GM21737 (cell line): ENCODE results near the gene OCA2.
A peak's percentile ranks its signal among the peaks of the same experiment; 100 is the strongest.
"Not testable (repeated sequence)": the region's sequence is repeated elsewhere in the genome, so short reads cannot be mapped to it uniquely, and the experiment has no call there.

Experiments
- ATAC-seq: cut with Tn5 transposase; IDR thresholded peaks from one replicate; pipeline ENCODE4 v1.9.1; 2021; ENCODE audit warnings: mild to moderate bottlenecking, moderate library complexity; ENCODE audit not compliant: unreplicated experiment

OCA2 gene

DNA sequence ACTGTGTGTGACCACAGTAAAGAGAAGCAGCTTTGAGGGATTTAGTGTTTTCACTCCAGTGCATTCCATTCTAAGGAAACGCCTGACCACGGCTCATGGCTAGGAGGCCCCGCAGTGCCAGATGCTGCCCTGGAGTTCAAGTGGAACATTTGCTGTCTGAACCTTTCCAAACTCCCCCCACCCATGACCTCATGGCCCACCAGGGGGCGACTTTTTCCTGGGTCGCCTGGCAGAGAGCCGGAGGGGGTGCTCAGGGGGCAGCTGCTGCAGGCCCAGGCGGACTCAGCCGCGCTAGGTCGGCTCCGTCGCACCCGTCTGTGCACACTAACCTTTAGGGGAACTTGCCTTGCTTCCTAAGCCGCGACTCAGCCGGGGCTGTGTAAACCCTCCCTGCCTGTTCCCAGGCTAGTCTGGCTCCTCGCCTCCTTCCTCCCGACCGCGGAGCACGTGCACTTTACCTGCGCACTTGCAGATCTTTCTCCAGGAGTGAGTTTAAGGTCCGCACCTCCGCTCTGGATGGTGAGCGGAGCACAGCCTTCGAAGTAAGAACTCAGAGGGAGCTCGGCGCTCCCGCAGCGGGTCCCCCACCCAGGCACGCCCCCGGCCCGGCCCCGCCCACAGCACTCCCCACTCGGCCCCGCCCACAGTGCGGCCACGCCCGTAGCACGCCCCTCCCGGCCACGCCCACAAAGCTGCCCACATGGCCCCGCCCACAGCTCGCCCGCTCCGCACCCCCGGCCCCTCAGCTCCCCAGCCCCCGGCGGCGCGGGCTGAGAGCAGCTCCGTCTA is at the start of gene OCA2:
Gene OCA2, minus strand, starts transcription at position 550 of the 789 bp plus-strand sequence. CDS start 17,441 bp downstream, outside the sequence.
- ATAC-seq = no peak

DNA sequence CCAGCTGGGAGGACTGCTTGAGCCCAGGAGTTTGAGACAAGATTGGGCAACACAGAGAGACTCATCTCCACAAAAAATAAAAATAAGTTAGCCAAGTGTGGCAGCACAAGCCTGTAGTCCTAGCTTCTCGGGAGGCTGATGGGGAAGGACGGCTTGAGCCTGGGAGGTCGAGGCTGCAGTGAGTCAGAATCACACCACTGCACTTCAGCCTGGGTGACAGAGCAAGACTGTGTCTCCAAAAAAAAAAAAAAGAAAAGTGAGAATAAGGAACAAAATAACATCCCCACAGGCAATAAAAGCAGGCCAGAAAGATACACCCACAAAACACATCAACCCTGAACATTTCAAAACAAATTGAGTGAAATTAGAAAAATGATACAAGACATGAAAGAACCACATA is 48.7 kb upstream of the OCA2 start:
- no peak for ATAC-seq

DNA sequence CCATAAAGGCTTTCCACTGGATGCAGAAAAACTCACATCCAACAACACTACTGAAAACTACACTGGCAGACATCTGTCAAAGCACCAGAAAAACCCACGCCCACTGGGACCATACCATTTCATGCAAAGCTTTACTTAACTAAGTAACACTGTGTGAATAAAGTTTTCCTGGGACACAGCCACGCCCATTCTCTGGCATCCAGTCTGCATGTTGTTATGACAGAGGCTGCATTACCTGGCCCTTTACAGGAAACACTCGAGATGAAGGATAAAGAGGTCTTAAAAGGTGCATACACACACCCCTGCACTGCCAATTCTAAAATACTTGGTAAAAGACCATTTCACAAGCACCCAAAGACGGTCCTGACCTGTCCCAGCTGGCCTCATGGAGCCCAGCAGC is 46.3 kb upstream of the OCA2 start:
- not testable (repeated sequence) for ATAC-seq

DNA sequence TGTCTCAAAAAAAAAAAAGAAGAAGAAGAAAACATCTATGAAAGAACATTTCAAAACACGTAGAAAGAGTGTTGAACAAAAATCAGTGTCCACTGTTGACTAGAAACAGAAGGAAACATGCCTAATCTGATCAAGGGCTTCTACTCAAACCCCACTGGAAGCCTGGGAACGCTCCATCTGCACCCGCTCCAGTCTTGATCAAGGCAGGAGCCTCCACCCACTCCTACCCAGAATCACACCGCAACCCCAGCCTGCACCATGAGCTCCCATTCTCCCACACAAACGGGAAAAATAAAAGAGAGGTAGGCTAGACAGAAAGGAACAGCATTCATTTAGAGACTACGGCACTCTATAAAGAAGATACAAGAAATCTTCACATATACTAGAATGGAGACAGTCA is 40.9 kb upstream of the OCA2 start:
- no peak for ATAC-seq

DNA sequence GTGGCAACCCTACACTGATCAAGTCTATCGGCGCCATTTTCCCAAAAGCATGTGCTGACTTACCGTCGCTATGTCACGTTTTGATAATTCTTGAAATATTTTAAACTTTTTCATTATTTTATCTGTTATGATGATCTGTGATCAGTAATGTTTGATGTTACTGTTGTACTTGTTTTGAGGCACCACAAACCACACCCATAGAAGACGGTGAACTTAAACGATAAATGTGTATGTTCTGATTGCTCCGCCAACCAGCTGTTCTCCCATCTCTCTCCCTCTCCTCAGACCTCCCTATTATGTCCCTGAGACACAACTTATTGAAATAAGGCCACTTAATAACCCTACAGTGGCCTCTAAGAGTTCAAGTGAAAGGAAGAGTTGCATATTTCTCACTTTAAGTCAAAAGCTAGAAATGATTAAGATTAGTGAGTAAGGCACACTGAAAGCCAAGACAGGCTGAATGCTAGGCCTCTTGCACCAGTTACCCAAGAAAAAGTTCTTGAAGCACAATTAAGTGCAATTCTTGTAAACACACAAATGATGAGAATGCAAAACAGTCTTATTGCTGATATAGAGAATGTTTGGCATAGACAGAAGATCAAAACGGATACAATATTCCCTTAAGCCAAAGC is 38.4 kb upstream of the OCA2 start:
- not testable (repeated sequence) for ATAC-seq

DNA sequence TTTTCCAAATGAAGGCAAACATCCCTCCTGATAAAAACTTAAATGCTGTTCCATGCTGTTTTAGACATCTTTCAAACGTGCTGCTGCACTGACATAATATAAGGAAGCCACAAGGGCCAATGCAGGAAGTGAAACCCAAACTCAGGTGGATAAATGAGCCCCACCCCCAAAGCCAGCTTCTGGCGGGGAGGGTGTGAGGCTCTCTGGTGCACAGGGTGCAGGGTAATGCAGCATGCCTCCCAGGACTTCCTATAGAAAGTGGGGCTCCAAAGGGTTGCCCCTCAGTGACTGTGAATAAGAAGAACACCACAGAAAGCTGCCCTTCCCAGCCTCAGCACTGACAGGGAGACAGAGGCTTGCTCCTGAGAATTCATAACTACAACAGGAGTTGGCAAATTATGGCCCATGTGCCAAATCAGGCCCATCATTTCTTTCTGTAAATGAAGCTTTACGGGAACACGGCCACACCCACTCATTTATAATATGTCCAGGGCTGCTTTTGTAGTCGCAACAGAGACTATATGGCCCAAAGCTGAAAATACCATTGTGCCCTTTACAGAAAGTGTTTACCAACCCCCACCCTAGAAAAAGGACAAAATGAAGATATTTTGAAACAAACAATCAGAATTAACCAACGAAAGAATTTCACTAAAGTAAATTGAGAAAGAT is 37.3 kb upstream of the OCA2 start:
- peak; percentile 95 for ATAC-seq

DNA sequence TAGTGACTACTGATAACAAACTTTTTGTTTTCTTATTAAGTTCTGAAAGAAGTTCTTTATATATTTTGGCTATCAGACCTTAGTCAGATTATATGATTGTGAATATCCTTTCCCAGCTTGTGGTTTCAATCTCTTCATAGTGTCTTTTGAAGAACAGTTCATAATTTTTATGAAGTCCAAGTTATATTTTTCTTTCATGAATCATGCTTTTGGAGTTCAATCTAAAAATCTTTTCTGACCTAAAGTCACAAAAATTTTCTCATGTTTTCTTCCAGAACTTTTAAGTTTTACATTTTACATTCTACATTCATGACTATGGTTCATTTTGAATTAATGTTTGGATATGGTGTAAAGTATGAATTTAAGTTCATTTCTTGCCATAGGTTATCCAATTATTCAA is 34.2 kb upstream of the OCA2 start:
- no peak for ATAC-seq

DNA sequence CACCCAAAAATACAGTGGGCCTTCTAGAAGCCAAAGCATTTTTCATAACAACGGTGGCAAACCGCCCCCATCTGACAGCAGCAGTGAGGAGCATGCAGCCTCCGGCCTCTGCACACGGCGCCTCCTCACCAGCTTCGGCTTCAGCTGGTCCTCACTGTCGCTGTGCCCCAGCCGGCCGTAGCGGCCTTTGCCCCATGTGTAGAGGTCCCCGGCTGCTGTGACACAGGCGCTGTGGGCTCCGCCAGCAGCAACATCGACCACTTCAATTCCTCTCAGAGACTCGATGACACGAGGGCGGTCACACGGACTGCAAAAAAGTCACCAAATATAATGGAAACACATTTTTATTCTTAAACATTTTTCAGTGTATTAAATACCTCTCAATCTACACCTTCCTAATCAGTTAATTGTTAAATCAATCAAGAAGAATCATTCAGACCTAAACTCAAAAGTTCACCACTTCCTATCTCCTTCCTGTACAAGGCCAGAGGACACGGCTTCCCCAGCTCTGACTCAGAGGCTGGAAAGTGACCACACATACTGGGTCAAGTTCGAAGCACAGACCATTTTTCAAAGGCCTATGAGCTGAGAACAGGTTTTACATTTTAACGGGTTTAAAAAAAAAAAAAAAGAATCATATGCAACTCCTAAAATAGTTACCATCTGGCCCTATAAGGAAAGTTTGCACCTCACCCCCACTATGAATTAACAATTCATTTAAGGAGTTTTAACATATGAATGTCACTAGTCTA is 33.6 kb upstream of the OCA2 start:
- ATAC-seq = no peak

DNA sequence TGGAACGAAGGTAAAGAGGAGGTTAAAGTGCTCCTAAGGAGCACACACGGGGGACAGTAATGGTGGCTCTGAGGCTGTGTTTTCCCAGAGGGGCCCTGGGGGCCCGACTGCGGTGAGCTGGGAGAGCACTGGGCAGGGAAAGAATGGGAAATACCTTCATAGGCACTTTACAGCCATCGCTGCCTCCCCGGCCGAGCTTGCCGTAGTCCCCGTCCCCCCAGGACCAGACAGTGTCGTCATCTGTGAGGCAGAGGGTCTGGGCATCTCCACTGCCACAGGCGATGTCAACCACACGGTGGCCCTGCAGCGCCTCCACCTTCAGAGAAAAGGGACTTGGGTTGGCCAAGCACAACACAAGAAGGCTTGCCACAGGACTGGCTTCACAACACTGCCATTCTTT is 32.8 kb upstream of the OCA2 start:
- ATAC-seq = no peak

DNA sequence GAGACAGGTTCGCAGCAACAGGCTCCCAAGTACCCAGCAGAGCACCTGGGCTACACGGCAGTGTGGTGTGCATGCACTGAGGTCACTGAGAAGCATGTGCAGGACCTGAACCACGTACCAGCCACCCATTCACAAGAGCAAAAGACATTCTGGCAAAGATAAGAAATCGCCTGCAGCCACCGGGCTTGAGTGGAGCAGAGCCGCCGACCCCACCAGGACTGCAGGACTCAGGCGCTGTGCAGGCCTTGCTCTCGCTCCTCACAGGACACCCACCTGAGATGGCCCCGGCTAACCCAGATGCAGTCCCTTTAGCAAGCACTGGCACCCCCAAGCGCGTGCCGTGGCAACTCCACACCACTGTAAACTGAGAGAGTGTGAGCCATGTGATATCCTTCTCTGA is 32.3 kb upstream of the OCA2 start:
- ATAC-seq = no peak

DNA sequence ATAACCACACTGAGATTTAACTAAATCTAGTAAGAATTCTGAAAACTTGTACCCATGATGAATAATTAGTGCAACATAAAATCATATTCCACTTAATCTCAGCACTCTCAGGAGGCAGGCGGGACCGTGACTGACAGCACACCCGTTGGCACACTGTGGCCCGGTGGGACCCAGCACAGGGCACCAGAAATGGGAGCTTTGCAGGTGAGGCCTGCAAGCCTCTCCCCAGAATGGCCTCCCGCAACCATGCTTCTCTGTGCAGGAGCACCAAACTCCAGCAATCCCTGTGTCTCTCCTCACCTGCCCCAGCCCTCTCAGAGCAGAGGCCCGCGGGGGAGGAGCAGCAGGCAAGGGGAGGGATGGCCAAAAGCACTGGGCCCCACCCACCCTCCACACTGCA is 31.5 kb upstream of the OCA2 start:
- ATAC-seq = no peak

DNA sequence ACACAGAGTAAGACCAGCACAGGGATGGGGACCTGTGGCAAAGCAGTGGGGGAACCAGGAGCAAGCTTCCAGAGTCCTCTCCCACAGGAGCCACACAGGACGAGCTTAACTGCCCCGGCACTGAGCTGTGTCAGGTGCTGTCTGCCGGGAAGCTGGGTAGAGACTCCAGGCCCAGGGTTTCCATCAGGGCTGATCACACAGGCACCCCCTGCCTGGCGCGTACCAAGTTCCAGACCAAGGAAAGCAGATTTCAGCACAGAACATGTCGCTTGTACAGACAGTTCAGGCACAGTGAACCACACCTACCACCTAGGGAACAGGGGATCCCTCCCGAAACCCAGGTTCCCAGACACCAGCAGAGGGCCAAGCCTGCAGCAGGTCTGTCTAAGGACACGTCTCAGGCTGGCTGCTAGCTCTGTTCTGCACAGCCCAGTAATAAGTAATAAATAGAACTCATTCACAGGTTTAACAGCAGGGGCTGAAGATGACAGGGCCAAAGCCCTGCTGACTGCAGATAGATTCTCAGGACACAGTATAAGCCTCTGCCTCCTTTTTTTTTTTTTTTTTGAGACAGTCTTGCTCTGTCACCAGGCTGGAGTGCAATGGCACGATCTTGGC is 30.2 kb upstream of the OCA2 start:
- ATAC-seq = no peak

DNA sequence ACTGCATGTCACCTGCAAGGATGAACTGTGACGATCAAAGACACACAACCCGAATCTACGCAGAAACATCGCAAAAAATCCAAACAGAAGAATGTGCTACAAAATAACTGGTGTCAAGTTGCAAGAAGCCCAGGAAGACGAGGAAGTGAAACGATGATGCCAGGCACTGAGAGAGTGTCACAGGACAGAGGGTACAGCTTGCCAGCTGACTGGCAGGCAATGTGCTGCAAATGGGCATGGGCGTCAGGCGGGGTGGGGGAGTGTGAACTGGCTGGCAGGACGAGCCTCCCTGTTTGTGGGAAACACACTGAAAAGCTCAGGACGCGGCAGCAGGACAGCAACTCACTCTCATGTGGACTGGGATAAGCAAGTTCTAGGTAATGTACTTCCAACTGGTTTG is 28.9 kb upstream of the OCA2 start:
- ATAC-seq = no peak

DNA sequence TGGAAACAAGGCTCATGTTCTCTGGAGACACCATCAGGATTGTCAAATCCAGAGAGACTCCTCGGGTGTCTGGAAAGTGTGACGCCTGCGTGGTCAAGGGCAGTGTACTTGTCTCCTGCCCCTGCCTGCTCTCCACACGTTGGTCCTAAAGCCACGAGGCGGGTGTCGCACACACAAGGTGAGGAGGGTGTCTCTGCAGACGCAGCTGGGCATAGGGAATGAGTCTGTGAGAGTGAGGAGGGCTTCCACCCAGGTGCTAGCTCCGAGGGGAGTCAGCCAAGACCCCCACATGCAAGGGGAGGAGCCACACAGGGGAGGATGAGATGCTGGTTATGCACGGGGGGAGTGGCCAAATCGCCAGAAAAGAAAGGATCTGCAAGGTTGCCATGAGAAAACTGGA is 27.9 kb upstream of the OCA2 start:
- ATAC-seq = no peak

DNA sequence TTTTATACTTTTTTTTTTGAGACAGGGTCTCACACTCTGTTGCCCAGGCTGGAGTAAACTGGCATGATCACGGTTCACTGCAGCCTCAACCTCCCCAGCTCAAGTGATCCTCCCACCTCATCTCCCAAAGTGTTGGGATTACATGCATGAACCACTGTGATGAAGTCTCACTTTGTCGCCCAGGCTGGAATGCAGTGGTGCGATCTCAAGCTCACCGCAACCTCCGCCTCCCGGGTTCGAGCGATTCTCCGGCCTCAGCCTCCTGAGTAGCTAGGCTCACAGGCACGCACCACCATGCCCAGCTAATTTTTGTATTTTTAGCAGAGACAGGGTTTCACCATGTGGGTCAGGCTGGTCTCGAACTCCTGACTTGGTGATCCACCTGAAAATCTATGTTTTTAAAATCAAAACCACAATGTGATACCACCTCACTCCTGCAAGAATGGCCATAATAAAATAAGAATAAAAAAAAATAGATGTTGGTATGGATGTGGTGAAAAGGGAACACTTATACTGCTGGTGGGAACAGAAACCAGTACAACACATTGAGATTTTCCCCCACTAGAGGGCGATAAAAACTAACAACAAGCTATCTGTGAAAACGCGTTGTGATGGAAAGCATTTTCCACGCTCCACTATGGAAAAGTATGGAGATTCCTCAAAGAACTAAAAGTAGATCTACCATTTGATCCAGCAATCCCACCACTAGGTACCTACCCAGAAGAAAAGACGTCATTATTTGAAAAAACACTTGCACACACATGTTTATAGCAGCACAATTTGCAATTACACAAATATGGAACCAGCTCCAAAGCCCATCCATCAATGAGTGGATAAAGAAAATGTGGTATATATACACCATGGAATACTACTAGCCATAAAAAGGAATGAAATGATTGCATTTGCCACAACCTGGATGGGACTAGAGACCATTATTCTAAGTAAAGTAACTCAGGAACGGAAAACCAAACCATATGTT is 26.8 kb upstream of the OCA2 start:
- no peak for ATAC-seq

DNA sequence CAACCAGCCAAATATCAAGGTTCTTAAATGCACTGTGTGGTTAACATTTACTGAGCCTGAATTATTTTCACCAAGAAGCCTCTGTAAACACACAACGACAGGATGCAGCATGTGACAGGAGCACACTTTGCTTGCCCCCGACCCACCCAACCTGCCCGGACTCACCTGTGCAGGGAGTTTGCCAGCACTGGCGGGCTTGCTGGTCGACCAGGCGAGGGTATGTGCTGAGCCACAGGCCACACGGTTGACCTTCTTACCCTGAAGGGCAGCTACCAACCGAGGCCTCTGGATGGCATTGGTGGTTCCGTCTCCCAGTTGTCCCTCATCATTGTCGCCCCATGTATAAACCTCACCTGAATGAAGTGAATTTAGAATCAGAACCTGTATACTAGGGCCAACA is 25.7 kb upstream of the OCA2 start:
- no peak for ATAC-seq

DNA sequence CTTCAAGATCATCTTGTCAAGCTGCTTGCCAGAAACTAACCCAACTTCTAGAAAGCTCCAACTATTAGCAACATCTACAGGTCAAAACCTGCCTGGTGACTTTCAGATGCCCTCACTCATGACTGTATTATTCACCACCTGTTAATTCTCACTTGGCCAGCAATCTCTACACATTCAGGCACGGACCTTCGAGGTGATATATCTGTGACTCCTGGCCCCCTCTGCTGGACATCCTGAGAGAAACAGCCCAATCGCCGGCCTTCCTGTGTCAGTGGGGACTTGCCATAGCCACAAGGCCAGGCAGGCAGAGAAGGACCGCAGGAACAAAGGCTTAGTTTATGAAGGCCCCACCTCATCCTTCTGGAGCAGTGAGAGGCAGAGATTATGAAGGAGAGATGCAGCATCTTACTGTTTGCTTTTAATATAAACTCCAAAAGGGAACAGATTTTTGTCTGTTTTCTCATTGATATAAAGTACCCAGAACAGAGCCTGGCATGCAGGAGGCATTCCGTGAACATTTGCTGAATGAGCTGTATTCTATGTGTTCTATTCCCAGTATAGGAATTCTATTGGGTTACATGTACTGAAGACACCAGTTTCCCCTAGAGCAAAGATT is 24.4 kb upstream of the OCA2 start:
- no peak for ATAC-seq

DNA sequence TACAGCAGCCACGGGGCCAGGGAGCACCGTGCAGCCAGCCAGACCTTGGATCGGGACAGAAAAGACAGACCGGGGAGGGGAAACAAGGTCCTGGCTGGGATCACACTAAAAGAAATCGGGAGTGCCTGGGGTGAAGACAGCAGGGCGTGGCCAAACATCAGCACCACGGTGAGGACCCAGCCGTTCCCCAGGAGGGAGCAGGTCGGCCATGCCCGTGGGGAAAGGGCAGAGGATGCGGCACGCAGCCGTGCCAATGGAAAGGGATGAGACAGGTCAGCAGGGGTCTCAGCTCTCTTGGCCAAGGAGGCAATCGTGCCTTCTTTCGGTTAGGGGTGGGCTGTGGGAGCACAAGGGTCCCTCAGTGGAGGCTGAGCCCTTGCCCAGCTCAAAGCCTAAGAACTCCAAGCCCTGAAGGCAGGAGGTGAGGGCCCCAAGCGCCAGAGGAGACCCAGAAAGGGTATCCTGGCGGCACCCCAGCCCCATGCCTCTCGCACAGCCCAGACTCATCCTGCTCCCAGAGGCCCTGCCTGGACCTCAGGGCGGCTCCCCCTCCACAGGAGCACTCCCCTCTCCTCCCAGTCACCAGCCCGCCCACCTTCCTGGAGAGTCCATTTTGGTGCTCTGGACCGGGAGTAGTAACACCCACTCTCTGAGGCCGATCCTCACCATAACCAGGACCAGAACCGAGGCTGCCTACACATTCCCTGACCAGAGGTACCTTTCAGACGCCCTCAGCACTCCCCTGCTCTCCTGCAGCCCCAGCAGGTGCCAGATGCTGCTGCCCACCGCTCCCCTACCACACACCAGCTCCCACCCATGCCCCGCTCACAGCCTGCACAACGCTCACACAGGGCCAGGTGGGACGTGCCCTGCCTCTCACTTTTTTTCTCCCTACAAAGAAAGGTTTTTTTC is 23.2 kb upstream of the OCA2 start:
- no peak for ATAC-seq
